Measurements from ENCODE around the gene C1QC.

The C1QC gene

DNA sequence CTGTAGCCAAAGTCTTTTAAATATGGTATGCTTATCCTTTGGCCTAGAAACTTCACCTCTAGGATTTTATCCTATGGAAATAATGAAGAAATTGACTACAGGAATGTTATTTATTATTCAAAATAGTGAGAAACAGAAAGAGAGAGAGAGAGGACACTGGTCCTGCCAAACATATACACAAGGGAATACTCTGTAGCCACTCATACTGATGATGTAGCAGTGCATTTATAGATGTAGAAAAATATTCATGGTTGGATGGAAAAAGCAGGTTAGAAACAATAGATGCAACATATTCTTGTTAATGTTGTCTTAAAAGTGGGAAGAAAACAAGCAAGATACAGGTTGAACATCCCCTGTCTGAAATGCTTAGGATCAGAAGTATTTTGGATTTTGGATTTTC lies 45.0 kb downstream of the C1QC start:
- TF ChIP-seq, protein P1, sequence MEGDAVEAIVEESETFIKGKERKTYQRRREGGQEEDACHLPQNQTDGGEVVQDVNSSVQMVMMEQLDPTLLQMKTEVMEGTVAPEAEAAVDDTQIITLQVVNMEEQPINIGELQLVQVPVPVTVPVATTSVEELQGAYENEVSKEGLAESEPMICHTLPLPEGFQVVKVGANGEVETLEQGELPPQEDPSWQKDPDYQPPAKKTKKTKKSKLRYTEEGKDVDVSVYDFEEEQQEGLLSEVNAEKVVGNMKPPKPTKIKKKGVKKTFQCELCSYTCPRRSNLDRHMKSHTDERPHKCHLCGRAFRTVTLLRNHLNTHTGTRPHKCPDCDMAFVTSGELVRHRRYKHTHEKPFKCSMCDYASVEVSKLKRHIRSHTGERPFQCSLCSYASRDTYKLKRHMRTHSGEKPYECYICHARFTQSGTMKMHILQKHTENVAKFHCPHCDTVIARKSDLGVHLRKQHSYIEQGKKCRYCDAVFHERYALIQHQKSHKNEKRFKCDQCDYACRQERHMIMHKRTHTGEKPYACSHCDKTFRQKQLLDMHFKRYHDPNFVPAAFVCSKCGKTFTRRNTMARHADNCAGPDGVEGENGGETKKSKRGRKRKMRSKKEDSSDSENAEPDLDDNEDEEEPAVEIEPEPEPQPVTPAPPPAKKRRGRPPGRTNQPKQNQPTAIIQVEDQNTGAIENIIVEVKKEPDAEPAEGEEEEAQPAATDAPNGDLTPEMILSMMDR (IDR thresholded peaks at IDR 0.05) = no peak

DNA sequence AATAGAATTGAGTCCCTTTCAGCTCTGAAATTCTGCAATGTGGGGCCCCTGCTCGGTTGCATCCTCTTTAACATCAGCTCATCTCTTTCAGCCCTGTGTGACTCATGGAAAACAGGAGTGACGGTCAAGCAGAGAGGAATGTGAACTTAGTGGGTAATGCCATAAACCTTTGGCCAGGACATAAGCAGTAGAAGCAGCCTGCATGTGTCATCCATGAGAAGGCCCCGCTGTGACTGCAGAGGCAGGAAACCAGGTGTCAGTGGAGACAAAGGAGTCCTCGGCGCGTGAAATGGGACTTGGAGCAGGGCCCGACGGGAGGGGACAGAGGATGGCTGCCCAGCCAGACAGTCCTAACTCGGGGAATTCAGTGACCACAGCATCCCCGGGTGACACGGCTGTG lies 46.1 kb downstream of the C1QC start:
- TF ChIP-seq, protein P1 (IDR thresholded peaks at IDR 0.05) = no peak

DNA sequence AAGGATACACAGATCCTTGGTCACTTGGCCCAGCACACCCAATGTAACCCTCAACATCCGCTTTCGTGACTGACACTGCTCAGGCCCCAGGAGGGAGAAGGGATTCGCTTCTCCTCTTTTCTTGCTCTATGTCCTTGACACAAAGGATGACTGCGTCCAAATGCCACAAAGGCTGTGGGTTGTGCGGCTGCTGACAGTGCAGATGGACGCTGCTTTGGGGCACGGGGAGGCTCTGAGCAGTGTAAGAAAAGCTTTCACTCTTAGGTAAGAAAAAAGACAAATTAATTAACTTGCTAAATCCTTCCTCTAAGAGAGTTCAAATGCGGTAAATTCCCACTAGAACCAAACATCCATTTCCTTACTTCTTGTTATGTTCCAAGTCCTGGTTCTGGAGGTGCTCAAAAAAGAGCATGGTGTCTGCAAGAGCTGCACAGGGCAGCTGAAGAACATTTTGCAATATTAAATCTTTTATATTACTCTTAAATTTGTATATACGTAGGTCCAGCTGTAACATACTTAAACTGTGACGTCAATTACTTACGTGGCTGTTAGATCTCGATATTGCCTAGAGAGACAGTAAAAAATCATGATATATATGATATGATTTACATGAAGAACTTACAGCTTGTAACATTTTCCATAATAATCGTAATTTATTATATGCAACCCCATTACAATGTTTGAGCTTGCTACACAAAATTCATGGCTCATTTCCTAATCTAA lies 47.8 kb downstream of the C1QC start:
- TF ChIP-seq, protein P1 (IDR thresholded peaks at IDR 0.05) = no peak

DNA sequence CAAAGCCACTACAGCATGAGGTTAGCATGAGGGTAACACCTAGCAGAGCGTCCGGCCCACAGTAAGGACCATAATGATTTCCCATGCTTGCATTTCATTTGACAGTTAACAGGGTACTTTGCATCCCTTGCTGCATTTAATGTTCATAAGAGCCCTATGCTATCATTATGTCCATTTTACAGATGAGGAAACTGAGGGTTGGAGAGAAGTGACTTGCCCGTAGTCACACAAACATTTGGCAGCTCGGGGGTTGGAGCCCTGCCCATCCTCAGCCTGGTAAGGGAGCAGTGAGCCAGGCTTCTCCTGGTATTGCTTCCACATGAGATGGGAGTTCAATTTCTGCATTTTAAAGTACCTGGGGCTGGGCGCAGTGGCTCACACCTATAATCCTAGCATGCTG lies 50.7 kb downstream of the C1QC start:
- TF ChIP-seq, protein P1 (IDR thresholded peaks at IDR 0.05) = no peak

DNA sequence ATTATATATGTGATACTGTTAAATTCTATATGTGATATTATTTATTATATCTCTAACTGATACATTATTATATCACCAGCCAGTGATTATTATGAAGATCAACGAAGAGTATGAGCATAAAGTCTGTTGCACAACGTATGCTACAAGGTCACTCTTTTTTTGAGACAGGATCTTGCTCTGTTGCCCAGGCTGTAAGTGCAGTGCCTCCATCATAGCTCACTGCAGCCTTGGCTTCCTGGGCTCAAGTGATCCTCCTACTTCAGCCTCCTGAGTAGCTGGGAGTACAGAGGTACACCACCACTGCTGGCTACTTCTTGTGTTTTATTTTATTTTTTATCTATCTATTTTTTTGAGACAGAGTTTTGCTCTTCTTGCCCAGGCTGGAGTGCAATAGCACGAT lies 53.2 kb downstream of the C1QC start:
- TF ChIP-seq, protein P1 (IDR thresholded peaks at IDR 0.05) = no peak
